Measurements from ENCODE around the gene LAMB4.

LAMB4 gene

DNA sequence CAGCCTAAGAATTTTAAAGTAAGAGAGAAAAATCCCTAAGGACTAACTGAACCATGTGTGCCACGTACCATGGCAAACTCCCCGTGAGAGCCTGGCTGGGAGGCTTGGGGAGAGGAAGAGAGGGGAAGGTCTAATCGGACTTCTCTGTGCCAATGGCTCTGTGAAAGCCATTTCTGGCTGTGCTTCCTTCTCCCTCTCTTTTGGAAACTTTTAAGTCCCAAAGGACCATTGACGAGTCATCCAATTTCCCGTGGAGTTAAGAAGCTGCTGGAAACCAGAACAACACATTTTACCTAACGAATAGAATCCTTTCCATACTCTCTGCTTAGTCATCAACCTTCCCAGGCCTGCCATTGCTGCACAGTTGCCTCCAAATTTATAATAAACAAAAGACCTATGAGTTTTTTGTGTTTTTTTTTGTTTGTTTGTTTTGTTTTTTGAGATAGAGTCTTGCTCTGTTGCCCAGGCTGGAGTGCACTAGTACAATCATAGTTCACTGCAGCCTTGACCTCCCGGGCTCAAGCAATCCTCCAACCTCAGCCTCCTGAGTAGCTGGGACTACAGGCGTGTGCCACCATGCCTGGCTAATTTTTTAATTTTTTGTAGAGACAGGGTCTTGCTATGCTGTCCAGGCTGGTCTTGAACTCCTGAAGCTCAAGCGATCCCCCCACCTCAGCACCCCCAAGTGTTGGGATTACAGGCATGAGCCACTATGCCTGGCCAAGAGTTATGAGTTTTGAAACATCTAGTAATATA, 140.4 kb downstream of the LAMB4 start:
- no peak for DNase-seq

DNA sequence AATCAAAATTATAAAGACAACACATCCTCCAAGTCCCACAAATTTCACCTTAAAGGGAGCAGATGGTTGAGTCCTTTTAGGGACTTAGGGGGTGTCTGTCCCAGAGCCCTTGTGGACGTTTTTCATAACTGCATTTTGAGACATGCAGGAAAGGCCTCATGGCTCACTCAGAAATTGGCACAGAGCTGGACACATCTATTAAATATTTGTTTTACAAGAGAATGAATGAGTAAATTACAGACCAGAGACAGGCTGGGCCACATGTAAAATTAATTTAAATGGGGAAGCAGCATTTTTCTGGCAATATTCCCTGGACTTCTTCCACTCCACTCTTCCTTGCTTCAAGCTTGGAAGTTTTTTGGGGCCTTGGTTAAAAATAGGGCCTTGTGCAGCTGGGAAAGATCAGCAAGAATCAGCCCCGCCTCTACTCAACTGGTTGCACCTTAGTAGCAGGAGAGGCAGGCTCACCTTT, 147.2 kb downstream of the LAMB4 start:
- no peak for DNase-seq

DNA sequence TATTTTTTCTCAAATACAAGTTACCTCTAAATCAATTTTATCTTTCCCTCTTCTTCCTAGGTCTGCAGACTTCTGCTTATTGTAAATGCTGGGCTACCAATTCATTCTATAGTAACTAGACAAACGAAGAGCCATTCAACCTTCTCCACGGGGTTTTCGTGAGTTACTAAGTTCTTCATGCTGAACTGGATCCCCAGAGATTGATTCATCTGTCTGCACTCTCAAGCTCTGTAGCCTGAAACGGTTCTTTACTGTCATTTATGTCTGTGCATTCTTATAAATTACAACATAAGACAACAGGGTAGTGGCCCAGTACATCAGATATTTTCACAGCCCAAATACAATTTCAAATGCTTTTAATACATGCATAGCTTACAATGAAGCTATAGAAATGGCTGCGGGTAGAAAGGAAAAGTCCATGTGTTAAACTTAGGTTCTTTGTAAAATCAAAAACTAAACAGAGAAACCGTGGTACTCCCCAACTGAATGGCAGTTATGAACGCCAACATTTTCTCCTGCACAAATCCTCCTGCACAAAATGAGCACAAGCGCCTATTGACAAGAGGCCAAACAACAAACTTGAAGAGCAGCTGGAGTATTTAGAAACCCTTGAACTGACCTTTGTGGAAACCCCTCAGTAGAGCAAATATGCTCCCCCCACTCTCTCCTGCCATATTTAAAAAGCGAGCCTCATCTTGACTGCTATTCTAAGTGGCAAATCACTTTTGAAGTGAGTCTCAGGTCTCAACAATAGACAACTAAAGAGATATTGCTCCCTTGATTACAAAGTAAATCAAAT, 147.9 kb downstream of the LAMB4 start:
- DNase-seq: no peak

DNA sequence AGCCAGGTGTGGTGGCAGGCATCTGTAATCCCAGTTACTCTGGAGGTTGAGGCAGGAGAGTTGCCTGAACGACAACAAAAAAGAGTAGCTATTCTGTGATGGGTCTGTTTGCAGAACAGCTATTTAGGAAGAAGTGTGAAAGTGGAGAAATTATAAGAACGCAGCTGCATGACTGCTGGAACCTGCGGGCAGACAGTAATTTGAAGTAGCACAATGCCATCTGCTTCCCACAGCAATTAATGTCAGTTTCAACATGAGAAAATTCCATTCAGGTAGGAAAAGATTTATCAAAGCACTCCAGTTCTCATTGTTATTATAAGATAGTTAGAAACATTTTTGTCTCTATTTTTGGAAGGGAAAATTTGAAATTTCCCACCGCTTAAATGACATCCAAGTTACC, 148.7 kb downstream of the LAMB4 start:
- DNase-seq: no peak

DNA sequence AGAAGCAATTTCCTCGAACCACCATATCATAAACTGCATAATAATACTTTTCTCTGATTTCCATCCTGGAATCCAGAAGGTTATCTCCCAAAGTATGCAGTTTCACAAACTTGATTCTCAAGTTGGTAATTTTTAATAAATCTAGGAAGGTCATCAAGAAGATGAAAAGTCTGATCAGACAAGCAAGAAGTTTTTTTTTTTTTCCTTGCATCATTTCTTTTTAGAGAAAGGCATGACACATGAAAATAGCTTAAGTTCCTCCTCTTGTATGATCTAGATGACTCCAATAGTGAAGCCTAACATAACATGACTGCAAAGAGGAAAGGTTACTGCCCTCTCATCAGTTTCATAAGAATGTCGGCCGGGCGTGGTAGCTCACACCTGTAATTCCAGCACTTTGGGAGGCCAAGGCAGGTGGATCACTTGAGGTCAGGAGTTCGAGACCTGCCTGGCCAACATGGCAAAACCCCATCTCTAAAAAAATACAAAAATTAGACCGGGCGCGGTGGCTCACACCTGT, 149.4 kb downstream of the LAMB4 start:
- DNase-seq: no peak

DNA sequence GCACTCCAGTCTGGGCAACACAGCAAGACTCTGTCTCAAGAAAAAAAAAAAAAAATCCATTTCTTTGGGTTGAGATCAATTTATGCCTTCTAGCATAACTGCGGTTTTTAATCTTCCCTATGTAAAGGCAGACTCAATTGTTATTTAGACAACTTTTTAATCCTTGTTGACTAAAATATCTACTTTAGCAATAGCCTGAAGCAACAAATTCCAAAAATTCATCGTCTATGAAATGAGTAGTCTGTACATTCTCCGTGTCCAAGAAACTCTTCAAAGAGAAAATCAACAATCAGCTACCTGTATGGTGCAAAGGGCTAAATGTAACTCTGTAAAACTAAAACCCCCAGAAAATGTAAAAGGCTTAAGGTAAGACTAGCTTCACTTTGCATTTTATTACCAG, 150.0 kb downstream of the LAMB4 start:
- DNase-seq: no peak

DNA sequence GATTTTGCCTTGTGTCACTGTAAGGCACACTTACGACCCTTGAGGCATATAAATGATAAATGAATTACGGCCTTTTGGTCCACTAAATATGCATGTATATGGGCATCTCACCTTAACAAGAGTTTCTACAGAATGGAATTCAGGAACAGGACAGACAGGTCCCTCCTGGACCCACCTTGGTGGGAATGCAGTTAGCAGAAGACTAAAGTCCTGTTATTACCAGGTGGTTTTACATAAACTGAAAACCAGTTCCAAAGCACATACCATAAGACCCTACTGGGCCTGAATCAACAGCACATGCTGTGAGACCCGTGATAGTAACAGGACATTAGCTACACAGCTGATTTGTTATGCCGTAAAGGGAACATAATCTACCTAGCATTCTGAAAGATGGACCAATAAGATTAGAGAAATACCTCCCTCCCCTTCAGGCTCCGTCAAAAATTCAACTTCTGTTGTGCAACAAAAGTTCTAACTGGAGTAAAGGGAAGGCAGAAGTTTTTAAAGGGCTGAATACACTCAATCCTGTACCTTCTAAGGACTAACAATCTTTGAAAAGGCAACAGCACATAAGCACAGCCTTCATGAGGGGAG, 151.2 kb downstream of the LAMB4 start:
- no peak for DNase-seq

DNA sequence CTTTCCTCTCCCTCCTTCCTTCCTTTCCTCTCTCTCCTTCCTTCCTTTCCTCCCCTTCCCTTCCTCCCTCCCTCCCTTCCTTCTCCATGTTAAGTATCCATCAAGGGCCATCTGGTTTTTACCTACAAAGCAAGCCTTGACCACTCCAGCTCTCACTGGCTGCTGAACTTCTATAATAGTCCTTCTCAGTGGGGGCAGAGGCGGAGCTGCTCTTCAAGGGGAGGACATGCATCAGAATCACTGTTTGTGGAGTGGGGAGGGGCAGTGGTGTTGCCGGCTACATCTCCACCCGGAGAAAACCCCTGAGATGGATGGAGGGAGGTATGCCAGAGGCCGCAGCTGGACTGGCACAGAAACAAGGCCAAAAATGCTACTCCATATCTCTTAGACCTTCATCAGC, 153.1 kb downstream of the LAMB4 start:
- DNase-seq: no peak

DNA sequence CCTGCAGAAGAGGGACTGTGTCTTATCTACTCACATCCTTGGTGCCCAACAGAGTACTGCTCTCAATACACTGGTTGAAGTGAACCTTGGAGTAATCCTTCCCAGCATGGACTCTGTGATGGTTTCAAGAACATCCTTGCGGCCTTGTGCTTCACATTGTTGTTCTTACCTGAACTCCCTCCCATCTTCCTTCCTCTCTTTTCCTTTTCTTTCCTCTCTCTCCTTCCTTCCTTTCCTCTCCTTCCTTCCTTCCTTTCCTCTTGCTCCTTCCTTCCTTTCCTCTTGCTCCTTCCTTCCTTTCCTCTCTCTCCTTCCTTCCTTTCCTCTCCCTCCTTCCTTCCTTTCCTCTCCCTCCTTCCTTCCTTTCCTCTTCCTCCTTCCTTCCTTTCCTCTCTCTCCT, 153.5 kb downstream of the LAMB4 start:
- DNase-seq: no peak

DNA sequence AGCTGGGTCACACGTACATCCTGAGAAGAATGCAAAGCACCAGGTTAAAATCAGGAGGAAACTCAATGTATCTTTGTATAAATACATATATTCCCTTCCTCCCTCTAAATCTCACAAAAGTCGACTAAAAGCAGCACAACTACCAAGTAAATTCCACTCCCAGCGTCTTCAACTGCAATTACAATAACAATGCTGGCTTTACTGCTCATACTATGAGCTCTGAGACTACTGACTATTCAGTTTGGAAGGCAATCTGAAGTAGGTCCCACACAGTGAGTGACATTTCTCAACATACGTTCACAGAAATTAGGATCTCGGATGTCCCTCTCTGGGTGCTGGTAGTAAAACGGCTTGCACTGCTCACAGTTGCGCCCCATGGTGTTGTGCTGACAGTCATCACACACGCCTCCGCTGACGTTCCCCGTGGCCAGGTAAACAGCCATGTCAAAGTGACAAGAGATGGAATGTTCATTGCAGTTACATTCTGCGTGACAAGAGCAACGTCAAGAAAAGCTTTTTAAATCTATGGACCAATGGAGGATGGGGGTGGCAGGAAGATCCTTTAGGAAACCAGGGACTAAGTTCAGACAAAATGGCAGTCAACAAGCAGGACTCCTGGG, 154.7 kb downstream of the LAMB4 start:
- no peak for DNase-seq

DNA sequence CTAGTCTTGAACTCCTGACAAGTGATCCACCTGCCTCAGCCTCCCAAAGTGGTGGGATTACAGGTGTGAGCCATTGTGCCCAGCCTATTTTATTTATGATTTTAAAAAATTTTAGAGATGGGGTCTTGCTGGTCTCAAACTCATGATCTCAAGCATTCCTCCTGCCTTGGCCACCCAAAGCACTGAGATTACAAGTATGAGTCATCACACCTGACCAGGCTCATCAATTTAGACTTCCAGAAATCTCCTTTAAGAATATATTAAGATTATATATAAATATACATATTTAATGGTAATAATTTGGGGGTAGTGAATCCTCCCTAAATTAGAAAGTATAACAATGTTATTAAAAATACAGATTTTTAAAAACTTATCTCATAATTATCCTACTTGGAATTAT, 156.3 kb downstream of the LAMB4 start:
- DNase-seq: no peak
